CD4-positive, alpha-beta T cell treated with Interleukin-21 for 1 hour (primary cell): ENCODE results near the gene TRAPPC11.
"Not testable (repeated sequence)": the region's sequence is repeated elsewhere in the genome, so short reads cannot be mapped to it uniquely, and the experiment has no call there.

Experiments
- DNase-seq: peaks from one replicate; pipeline ENCODE4 v3.0.0-alpha.2; 2020

Gene TRAPPC11

GRCh38 chr4:183659029-183659871, at the start of gene TRAPPC11, which contains the start of gene RWDD4:
TSS of gene TRAPPC11 (plus strand) at chr4:183659293. CDS start at chr4:183663868, 4,575 bp downstream.
TSS of gene RWDD4 (minus strand) at chr4:183659185. CDS start at chr4:183658952, 233 bp downstream.
- DNase-seq, result peak; percentile 97

GRCh38 chr4:183610033-183610432, 49.1 kb upstream of the TRAPPC11 start:
- no peak for DNase-seq

- no peak for DNase-seq
Observed at GRCh38 chr4:183610613-183611012, 48.5 kb upstream of the TRAPPC11 start.

DNA sequence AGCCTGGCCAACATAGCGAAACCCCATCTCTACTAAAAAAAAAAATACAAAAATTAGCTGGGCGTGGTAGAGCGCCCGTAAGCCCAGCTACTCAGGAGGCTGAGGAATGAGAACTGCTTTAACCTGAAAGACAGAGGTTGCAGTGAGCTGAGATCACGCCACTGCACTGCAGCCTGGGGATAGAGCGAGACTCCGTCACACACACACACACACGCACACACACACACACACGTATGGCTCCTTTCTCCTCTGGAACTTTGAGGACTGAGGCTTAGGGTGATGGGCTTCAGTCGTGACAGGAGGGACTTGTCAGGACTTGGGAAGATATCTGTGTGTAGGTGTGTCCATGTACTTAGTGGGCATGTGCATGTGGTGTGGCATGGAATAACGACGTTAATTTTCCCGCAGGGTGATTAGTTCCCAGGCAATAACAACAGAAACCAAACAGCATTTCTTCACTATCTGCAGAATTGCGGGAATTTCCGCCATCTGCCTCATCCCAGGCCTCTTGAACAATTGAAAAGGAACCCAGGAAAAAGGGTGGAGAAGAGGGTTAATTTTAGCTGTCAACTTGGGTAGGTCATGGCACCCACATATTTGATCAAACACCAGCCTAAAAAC, 47.8 kb upstream of the TRAPPC11 start:
- no peak for DNase-seq

DNA sequence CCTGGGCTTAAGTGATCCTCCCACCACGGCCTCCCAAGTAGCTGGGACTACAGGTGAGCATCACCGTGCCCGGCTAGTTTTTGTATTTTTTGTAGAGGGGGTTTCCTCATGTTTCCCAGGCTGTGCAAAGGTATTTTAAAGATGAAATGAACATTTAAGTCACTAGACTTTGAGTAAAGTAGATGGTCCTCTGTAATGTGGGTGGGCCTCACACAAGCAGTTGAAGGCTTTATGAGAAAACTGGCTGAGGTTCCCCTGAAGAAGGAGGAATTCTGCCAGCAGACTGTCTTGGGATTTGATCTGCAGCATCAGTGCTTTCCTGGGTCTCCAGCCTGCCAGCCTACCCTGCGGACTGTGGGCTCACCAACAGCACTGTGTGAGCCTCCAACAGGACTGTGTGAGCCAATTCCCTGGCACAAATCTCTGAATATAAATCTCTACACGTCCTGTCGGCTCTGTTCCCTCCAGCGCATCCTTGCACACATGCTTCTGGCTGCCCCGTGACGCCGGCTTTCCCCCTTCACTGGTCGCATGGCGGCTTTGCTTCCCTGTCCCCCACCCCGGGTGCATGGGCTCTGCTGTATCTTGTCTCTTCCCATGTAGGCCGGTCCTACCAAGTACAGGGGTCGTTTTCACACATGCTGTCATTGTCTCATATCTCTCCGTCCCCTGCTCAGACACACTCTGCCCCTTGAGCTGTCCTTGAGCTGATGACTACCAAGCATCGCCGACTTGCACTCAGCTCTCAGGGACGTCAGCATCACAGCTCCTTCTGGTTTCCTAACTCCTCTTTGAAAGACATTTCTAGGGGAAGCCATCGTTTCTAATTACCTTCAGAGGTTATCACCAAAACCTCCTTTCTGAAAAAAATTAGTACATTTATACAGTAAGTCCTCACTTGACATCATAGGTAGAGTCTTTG, 46.5 kb upstream of the TRAPPC11 start:
- DNase-seq, result no peak

- DNase-seq, result no peak
Observed at GRCh38 chr4:183617075-183617474, 42.0 kb upstream of the TRAPPC11 start.

GRCh38 chr4:183618681-183619080, 40.4 kb upstream of the TRAPPC11 start:
- no peak for DNase-seq

- DNase-seq, result no peak
Observed at GRCh38 chr4:183620421-183620820, 38.7 kb upstream of the TRAPPC11 start.

DNA sequence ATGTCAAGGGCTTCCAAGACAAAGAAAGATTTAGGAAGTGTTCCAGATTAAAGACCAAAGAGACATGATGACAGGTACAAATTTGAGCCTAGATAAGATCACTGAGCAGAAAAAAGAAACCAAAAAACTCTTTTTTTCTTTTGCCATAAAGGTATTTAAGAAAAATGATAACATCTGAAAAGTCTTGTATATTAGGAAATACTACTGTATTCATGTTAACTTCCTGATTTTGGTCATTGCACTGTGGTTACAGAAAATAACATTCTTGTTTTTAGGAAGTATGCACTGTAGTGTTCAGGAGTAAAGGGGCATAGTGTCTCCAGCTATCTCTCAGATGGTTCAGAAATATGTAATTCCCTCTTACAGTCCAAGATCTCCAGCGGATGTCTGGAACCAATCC, 37.2 kb upstream of the TRAPPC11 start:
- no peak for DNase-seq

DNA sequence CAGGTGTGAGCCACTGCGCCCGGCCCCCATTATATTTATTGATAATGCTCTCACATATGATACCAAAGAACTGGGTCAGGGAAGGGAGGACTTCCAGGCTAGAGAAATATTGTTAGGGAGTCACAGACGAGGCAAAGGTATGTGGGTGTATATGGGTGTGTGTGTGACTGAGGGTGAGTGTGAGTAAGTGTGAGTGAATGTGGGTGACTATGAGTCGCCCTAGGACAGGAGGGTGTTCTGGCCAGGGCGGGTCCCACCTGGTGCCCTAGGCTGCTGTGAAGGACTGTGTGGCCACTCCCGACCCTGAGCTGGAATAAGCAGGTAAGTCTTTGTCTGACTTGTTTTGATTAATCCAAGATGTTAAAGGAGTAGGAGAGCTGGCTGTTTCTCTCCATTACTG, 34.5 kb upstream of the TRAPPC11 start:
- no peak for DNase-seq

- no peak for DNase-seq
Observed at GRCh38 chr4:183626168-183626567, 32.9 kb upstream of the TRAPPC11 start.

DNA sequence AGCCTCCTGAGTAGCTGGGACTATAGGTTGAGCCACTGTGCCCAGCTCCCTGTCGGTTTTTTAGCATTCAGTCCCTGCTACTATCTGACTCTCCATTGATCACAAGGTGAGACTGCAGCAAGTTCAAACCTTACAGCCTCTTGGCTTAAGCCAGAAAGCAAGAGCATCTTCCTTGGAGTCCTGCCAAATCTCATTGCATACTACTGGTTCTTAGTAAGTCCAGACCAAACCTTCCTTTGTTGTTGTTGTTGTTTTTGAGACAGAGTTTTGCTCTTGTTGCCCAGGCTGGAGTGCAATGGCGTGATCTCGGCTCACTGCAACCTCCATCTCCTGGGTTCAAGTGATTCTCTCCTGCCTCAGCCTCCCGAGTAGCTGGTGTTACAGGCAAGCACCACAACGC, 31.8 kb upstream of the TRAPPC11 start:
- DNase-seq, result not testable (repeated sequence)

- no peak for DNase-seq
Observed at GRCh38 chr4:183627979-183628588, 31.0 kb upstream of the TRAPPC11 start.

DNA sequence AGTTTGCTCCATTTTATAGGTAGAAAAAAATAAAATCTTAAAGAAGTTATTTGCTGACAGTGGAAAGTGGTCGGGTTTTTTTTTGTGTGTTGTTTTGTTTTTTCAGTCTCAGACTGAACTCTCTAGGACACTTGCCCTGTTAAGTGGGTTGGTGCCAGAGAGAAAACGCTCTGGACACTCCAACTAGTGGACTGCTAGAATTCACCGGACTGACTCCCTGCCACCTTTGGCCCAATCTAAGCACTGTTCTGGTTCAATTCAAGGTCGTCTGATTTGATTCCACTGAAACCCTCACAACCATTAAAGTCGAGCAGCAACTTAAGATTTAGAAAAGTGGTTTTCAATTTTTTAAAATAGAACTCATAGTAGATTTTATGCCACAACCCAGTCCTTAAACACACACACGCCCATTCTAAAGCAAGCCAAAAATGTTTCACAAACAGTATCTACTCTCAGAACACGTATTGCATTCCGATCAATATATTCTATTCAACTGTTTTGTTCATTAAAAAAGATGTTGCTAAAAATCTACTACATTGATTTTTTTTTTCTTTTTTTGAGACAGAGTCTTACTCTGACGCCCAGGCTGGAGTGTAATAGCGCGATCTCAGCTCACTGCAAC, 27.4 kb upstream of the TRAPPC11 start:
- DNase-seq, result no peak

GRCh38 chr4:183632689-183633088, 26.4 kb upstream of the TRAPPC11 start:
- no peak for DNase-seq

- DNase-seq, result peak; percentile 3
Observed at GRCh38 chr4:183633476-183634400, 25.4 kb upstream of the TRAPPC11 start.

GRCh38 chr4:183635321-183635720, 23.8 kb upstream of the TRAPPC11 start:
- DNase-seq, result no peak

DNA sequence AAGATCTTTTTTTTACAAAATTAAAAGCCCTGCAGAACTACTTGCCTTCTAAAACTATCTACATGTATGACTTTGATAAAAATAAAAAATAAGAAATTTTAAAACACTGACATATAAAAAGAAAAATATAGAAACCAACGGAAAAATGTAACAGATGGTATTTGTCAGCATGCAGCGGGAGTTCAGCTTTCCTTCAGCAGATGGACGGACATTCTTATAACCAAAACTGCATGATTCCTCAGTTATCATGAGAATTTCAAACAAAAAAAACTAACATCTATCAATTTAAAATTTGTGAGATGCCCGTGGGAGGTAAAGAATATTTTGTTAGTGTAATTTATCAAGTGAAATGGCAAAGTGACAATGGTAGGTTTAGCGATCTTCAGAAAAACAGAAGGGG, 23.4 kb upstream of the TRAPPC11 start:
- no peak for DNase-seq

- DNase-seq, result no peak
Observed at GRCh38 chr4:183636503-183636902, 22.6 kb upstream of the TRAPPC11 start.

DNA sequence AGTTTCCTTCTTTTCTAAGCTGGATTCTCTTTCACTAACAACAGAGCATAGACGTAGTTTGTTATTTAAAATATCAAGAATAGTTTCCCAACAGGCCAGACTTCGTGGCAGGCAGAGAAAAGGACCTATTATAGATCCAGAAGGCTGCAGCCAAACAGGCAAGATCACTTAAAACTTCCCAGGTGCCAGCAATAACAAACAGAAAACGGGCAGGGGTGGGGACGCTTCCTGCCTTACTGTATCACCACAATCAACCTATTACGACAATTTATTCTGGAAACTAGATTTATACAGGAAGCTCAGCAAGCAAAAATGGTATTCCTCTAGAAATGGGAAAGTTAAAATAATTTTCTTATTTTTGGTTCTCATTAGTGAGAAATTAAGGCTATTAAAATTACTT, 22.2 kb upstream of the TRAPPC11 start:
- DNase-seq, result no peak

DNA sequence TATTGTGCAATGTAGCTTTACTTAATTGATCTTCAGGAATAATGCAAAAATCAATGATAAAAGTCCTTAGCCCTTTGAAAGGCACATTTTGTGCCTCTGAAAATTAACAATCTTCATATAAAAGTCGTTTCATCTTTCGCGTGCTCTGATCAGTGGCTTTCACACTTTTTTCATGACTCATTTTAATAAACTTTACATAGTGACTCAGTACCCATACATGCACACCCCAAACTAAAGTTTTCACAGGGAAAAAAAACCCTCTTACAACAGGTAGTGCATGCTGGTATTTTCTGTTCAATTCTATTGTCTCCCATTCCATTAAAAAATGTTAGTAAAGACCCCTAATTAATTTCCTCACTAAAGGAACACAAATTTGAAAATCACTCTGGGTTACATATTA, 21.6 kb upstream of the TRAPPC11 start:
- no peak for DNase-seq
